HUES6 (cell line): ENCODE data around the gene MED1.
A peak's percentile ranks its signal among the peaks of the same experiment; 100 is the strongest.
"Not testable (repeated sequence)": the region's sequence is repeated elsewhere in the genome, so short reads cannot be mapped to it uniquely, and the experiment has no call there.

Source experiments
- H3K27ac ChIP-seq: 2 replicates; pipeline ENCODE4 v1.7.0; 2013; ENCODE audit warnings: low read depth, mild to moderate bottlenecking, low read length, inconsistent platforms
- H3K27me3 ChIP-seq: 2 replicates; pipeline ENCODE4 v1.6.1; 2013; ENCODE audit warnings: low read length; ENCODE audit not compliant: control insufficient read depth, insufficient read depth
- H3K36me3 ChIP-seq: 2 replicates; pipeline ENCODE4 v1.6.1; 2013; ENCODE audit warnings: low read length; ENCODE audit not compliant: control insufficient read depth, insufficient read depth
- H3K4me1 ChIP-seq: 2 replicates; pipeline ENCODE4 v1.6.1; 2013; ENCODE audit warnings: low read length; ENCODE audit not compliant: control insufficient read depth, insufficient read depth
- H3K4me3 ChIP-seq: 2 replicates; pipeline ENCODE4 v1.5.1; 2013; ENCODE audit warnings: low read depth, low read length
- H3K9ac ChIP-seq: one replicate; pipeline ENCODE4 v1.6.1; 2013; ENCODE audit warnings: mild to moderate bottlenecking, low read length
- H3K9me3 ChIP-seq: 2 replicates; pipeline ENCODE4 v1.6.1; 2013; ENCODE audit warnings: low read depth, low read length; ENCODE audit not compliant: control insufficient read depth, insufficient read depth

Gene MED1

GRCh38 chr17:39468610-39469009 lies 17.5 kb upstream of the MED1 start:
- not testable (repeated sequence) for H3K4me3 ChIP-seq
- H3K36me3 ChIP-seq: peaks cover 45% of the 10 kb centered on the region

GRCh38 chr17:39464639-39465181 lies 13.6 kb upstream of the MED1 start:
- H3K9me3 ChIP-seq, H3K27ac ChIP-seq, H3K4me1 ChIP-seq, H3K27me3 ChIP-seq, H3K9ac ChIP-seq: not testable (repeated sequence)
- peaks cover 12% of the 10 kb centered on the region for H3K36me3 ChIP-seq
- H3K4me3 ChIP-seq: peak overlapping the region; percentile 90

More at GRCh38 chr17:39468610-39469009, 17.5 kb upstream of the MED1 start:
- not testable (repeated sequence) for H3K4me1 ChIP-seq, H3K27me3 ChIP-seq, H3K9ac ChIP-seq, H3K9me3 ChIP-seq, H3K27ac ChIP-seq

GRCh38 chr17:39462631-39463375 lies 11.7 kb upstream of the MED1 start:
- peak overlapping the region; percentile 99 for H3K9ac ChIP-seq
- no peaks in the 10 kb centered on the region for H3K9me3 ChIP-seq
- H3K4me1 ChIP-seq: 0 out of 2 replicates have a peak, but pooled peaks cover 5% of the 10 kb centered on the region
- H3K4me3 ChIP-seq: peak overlapping the region; percentile 90
- H3K36me3 ChIP-seq: peaks cover 9% of the 10 kb centered on the region; the same call in 1 of the 2 replicates
- H3K27ac ChIP-seq: no peak overlapping the region
- no peaks in the 10 kb centered on the region for H3K27me3 ChIP-seq

- Histone ChIP-seq H3K9ac (peak overlapping the region; percentile 99), H3K9me3 (no peaks in the 10 kb centered on the region), H3K4me1 (0 out of 2 replicates have a peak, but pooled peaks cover 5% of the 10 kb centered on the region), H3K27me3 (no peaks in the 10 kb centered on the region), H3K27ac (peak overlapping the region; percentile 95), H3K4me3 (peak overlapping the region; percentile 90), H3K36me3 (peaks cover 3% of the 10 kb centered on the region; the same call in 1 of the 2 replicates)
These were observed 11.0 kb upstream of the MED1 start for GRCh38 chr17:39461926-39462569.

- Histone ChIP-seq H3K4me1 (0 out of 2 replicates have a peak, but pooled peaks cover 5% of the 10 kb centered on the region), H3K27me3 (no peaks in the 10 kb centered on the region), H3K36me3 (no peaks in the 10 kb centered on the region), H3K4me3 (peak within 1 kb of the TSS; percentile 90), H3K27ac (peak within 1 kb of the TSS; percentile 95), H3K9me3 (no peaks in the 10 kb centered on the region), H3K9ac (peak within 1 kb of the TSS; percentile 99)
These were observed 10.3 kb upstream of the MED1 start, which contains the start of gene CDK12 for GRCh38 chr17:39461113-39461925. Gene CDK12 (plus strand): TSS chr17:39461486. CDS start chr17:39462072, 586 bp downstream.

- Histone ChIP-seq H3K4me1 (no peaks in the 10 kb centered on the region), H3K9me3 (no peaks in the 10 kb centered on the region), H3K27ac (no peak overlapping the region), H3K36me3 (no peaks in the 10 kb centered on the region), H3K9ac (no peak overlapping the region), H3K4me3 (no peak overlapping the region), H3K27me3 (no peaks in the 10 kb centered on the region)
These were observed 4.9 kb upstream of the MED1 start for GRCh38 chr17:39455919-39456318.

- Histone ChIP-seq H3K4me3 (peak overlapping the region; percentile 92), H3K27ac (peak overlapping the region; percentile 89; the same call in 1 of the 2 replicates)
These were observed 1.0 kb downstream of the MED1 start for GRCh38 chr17:39450051-39450450.

GRCh38 chr17:39447561-39447960 lies 3.5 kb downstream of the MED1 start:
- H3K27ac ChIP-seq: no peak overlapping the region
- H3K9ac ChIP-seq: no peak overlapping the region
- no peaks in the 10 kb centered on the region; the same call in 1 of the 2 replicates for H3K4me1 ChIP-seq
- no peaks in the 10 kb centered on the region for H3K9me3 ChIP-seq
- peaks cover 49% of the 10 kb centered on the region for H3K36me3 ChIP-seq
- H3K27me3 ChIP-seq: no peaks in the 10 kb centered on the region
- H3K4me3 ChIP-seq: no peak overlapping the region

More at GRCh38 chr17:39450051-39450450, 1.0 kb downstream of the MED1 start:
- Histone ChIP-seq H3K4me1 (no peaks in the 10 kb centered on the region; the same call in 1 of the 2 replicates), H3K27me3 (no peaks in the 10 kb centered on the region), H3K9me3 (no peaks in the 10 kb centered on the region), H3K9ac (peak overlapping the region; percentile 99), H3K36me3 (peaks cover 31% of the 10 kb centered on the region)

GRCh38 chr17:39443326-39443725 lies 7.7 kb downstream of the MED1 start:
- H3K9me3 ChIP-seq: no peaks in the 10 kb centered on the region
- no peak overlapping the region for H3K27ac ChIP-seq
- no peaks in the 10 kb centered on the region for H3K27me3 ChIP-seq
- peaks cover 83% of the 10 kb centered on the region for H3K36me3 ChIP-seq
- no peaks in the 10 kb centered on the region for H3K4me1 ChIP-seq
- H3K4me3 ChIP-seq: no peak overlapping the region
- no peak overlapping the region for H3K9ac ChIP-seq

- H3K36me3 ChIP-seq: peaks cover 74% of the 10 kb centered on the region
- not testable (repeated sequence) for H3K27ac ChIP-seq
These were observed 11.2 kb downstream of the MED1 start for GRCh38 chr17:39439868-39440267.

More at GRCh38 chr17:39439868-39440267, 11.2 kb downstream of the MED1 start:
- H3K27me3 ChIP-seq, H3K9me3 ChIP-seq, H3K4me3 ChIP-seq, H3K4me1 ChIP-seq, H3K9ac ChIP-seq: not testable (repeated sequence)
